Smooth muscle cell (in vitro differentiated cells): Measurements from ENCODE around the gene FOCAD. TPM values are rescaled to one million over a fixed set of nuclear protein-coding genes. Genes with fewer than 3 reads are reported as not detected.

Source experiments
- DNase-seq: peaks from one replicate; lab custom pipeline; 2025; ENCODE audit not compliant: unreplicated experiment; lab: John Stamatoyannopoulos, UW
- H2AFZ ChIP-seq: fragments of 200-600 bp; sonication (generic); 2 replicates; pipeline ENCODE4 v1.6.0; 2016; ENCODE audit warnings: antibody characterized with exemption, low read depth, mild to moderate bottlenecking
- H3F3A ChIP-seq: fragments of 200-600 bp; sonication (generic); 2 replicates; pipeline ENCODE4 v1.6.0; 2017; ENCODE audit warnings: antibody characterized with exemption, low read depth
- H3K27ac ChIP-seq: fragments of 200-600 bp; sonication (generic); 2 replicates; pipeline ENCODE4 v1.5.1; 2016; ENCODE audit warnings: low read depth, mild to moderate bottlenecking
- H3K27me3 ChIP-seq: fragments of 200-600 bp; sonication (generic); 2 replicates; pipeline ENCODE4 v1.6.1; 2016; ENCODE audit warnings: low read depth, mild to moderate bottlenecking
- H3K36me3 ChIP-seq: fragments of 200-600 bp; sonication (generic); 2 replicates; pipeline ENCODE4 v1.5.1; 2016; ENCODE audit warnings: low read depth
- H3K4me1 ChIP-seq: fragments of 200-600 bp; sonication (generic); 2 replicates; pipeline ENCODE4 v1.5.1; 2016; ENCODE audit warnings: low read depth
- H3K4me2 ChIP-seq: fragments of 200-600 bp; sonication (generic); 2 replicates; pipeline ENCODE4 v1.6.0; 2016; ENCODE audit warnings: mild to moderate bottlenecking
- H3K4me3 ChIP-seq: fragments of 200-600 bp; sonication (generic); 2 replicates; pipeline ENCODE4 v1.5.1; 2016; ENCODE audit warnings: mild to moderate bottlenecking
- H3K79me2 ChIP-seq: fragments of 200-600 bp; sonication (generic); 2 replicates; pipeline ENCODE4 v1.6.0; 2016; ENCODE audit warnings: low read depth, mild to moderate bottlenecking
- H3K9ac ChIP-seq: fragments of 200-600 bp; sonication (generic); 2 replicates; pipeline ENCODE4 v1.6.0; 2016; ENCODE audit warnings: low read depth
- H3K9me3 ChIP-seq: fragments of 200-600 bp; sonication (generic); replicated peaks from 2 replicates; pipeline ENCODE4 v1.5.1; 2016; ENCODE audit warnings: low read depth
- H4K20me1 ChIP-seq: fragments of 200-600 bp; sonication (generic); 2 replicates; pipeline ENCODE4 v1.6.0; 2016; ENCODE audit warnings: low read depth
- WGBS: methylation state at CpG from one replicate; pipeline ENCODE4 v1.1.7; 2016; ENCODE audit warnings: low lambda C conversion rate; 5-methylcytosine and 5-hydroxymethylcytosine counted together
- polyA plus RNA-seq: library from polyadenylated mRNA; unstranded; fragments of >200 nt; fragmentation: Nextera tagmentation; extraction: Ambion mirVana; gene quantifications from 2 replicates; pipeline ENCODE4 v1.2.1, GENCODE V29; 2016
- total RNA-seq: library from RNA; depleted of rRNA; stranded (reverse); fragments of >200 nt; gene quantifications from 2 replicates; pipeline ENCODE4 v1.2.3, GENCODE V29; 2014
- TF ChIP-seq, protein P1 (sequence below): fragments of 200-600 bp; sonication (generic); IDR thresholded peaks from 2 replicates; pipeline ENCODE4 v1.5.1; 2017; ENCODE audit warnings: borderline replicate concordance, mild to moderate bottlenecking, antibody characterized with exemption; ENCODE audit not compliant: insufficient read depth, poor library complexity, severe bottlenecking

Gene FOCAD
- total and polyA plus RNA-seq, 2 experiments from 2014 or later = 31.0 to 106 TPM

DNA sequence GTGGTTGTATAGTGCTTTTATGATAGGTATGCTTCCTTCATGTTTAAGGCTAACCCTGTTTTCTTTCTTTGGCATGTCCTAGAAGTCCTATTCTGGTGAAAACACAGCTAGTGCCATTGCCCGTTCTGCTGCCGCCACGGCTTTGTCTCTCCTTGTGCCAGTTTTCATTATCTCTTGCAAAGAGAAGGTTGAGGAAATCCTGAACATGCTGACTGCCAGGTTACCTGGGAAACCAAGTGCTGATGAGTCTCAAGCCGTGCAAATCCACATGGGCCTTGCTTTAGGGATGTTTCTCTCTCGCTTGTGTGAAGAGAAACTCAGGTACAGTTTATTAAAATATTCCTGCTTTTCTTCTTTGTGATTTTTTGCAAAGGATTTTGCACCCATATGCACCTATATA is 245.2 kb downstream of the FOCAD start:
- no peaks in the 10 kb centered on the region for H3K9me3 ChIP-seq
- no peak overlapping the region for H3K27ac ChIP-seq
- no peaks in the 10 kb centered on the region for H3K4me1 ChIP-seq
- no peak overlapping the region for H2AFZ ChIP-seq
- TF ChIP-seq, protein P1, sequence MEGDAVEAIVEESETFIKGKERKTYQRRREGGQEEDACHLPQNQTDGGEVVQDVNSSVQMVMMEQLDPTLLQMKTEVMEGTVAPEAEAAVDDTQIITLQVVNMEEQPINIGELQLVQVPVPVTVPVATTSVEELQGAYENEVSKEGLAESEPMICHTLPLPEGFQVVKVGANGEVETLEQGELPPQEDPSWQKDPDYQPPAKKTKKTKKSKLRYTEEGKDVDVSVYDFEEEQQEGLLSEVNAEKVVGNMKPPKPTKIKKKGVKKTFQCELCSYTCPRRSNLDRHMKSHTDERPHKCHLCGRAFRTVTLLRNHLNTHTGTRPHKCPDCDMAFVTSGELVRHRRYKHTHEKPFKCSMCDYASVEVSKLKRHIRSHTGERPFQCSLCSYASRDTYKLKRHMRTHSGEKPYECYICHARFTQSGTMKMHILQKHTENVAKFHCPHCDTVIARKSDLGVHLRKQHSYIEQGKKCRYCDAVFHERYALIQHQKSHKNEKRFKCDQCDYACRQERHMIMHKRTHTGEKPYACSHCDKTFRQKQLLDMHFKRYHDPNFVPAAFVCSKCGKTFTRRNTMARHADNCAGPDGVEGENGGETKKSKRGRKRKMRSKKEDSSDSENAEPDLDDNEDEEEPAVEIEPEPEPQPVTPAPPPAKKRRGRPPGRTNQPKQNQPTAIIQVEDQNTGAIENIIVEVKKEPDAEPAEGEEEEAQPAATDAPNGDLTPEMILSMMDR = no peak
- H3K4me3 ChIP-seq = no peak overlapping the region
- no peaks in the 10 kb centered on the region for H3K79me2 ChIP-seq
- H3K9ac ChIP-seq = no peak overlapping the region
- H3F3A ChIP-seq = peaks cover 3% of the 10 kb centered on the region
- H3K4me2 ChIP-seq = no peak overlapping the region
- H3K27me3 ChIP-seq = no peaks in the 10 kb centered on the region
- no peak for DNase-seq
- no peaks in the 10 kb centered on the region for H4K20me1 ChIP-seq
- WGBS = 95% methylated on average over 5 of the region's 5 CpGs
- no peaks in the 10 kb centered on the region for H3K36me3 ChIP-seq

DNA sequence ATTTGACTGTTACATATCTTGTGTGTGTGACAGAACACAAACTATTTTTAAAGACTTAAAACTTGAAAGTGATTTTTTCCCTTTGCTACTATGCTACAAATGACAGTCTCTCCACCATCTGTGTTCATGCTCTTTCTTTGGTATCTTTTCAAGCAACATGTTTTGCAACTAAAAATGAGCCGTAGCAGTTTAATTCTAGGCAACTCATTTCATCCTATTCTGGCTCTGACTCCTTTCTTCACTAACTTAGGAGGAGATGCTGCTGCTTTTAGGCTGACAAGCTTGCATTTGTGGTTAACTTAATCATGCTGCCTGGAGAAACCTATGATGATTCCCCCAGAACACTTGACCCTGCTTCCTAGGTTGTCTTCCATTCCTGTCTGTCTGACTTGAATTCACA is 246.8 kb downstream of the FOCAD start:
- Histone ChIP-seq H3K9me3 (no peaks in the 10 kb centered on the region), H4K20me1 (no peaks in the 10 kb centered on the region), H3K4me1 (no peaks in the 10 kb centered on the region), H3K4me2 (no peak overlapping the region), H3F3A (peaks cover 3% of the 10 kb centered on the region), H3K9ac (no peak overlapping the region), H3K36me3 (no peaks in the 10 kb centered on the region), H3K27me3 (no peaks in the 10 kb centered on the region), H3K4me3 (no peak overlapping the region), H3K79me2 (no peaks in the 10 kb centered on the region), H3K27ac (no peak overlapping the region), H2AFZ (no peak overlapping the region)
- no peak for DNase-seq
- TF ChIP-seq, protein P1 = no peak
- 88% methylated on average over 1 of the region's 1 CpG for WGBS

- Histone ChIP-seq H3K9me3 (no peaks in the 10 kb centered on the region), H4K20me1 (peaks cover 5% of the 10 kb centered on the region), H3K9ac (no peak overlapping the region), H3K4me2 (peak overlapping the region; percentile 58), H3K27ac (no peak overlapping the region), H3K4me3 (no peak overlapping the region), H3K79me2 (no peaks in the 10 kb centered on the region), H3K27me3 (no peaks in the 10 kb centered on the region), H3K36me3 (no peaks in the 10 kb centered on the region), H3K4me1 (no peaks in the 10 kb centered on the region), H3F3A (peaks cover 4% of the 10 kb centered on the region), H2AFZ (no peak overlapping the region)
- 64% methylated on average over 3 of the region's 3 CpGs for WGBS
- TF ChIP-seq, protein P1 = no peak
- no peak for DNase-seq
Observed at GRCh38 chr9:20940447-20941173, 256.6 kb downstream of the FOCAD start.

DNA sequence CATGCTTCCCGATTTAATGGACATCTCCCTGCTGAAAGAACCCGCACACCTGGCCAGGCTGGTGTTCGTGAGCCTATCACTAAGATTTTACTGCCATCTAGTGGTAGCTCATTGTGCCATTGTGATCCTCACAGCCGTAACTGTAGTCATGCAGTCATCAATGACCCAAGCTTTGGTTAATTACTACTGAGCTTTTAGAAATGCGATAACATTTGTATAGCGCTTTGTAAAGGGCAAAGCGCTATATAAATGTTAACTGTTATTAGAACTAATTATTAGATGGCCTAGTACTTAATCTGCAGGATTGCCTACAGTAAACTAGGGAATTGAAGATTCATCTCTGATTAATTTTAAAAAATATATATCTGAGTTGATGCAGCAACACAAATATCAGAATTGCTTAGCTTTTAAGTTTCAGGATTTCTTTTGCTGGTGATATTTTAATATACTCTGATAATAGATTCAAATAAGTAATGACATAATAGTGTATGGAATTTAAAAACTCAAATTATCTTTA is 257.2 kb downstream of the FOCAD start:
- Histone ChIP-seq H3K9ac (no peak overlapping the region), H4K20me1 (peaks cover 5% of the 10 kb centered on the region), H3K4me2 (peak overlapping the region; percentile 58), H3K79me2 (no peaks in the 10 kb centered on the region), H3K27ac (no peak overlapping the region), H3K36me3 (no peaks in the 10 kb centered on the region), H3F3A (peaks cover 4% of the 10 kb centered on the region), H3K4me3 (no peak overlapping the region), H2AFZ (no peak overlapping the region), H3K27me3 (no peaks in the 10 kb centered on the region), H3K9me3 (no peaks in the 10 kb centered on the region), H3K4me1 (no peaks in the 10 kb centered on the region)
- 11% methylated on average over 7 of the region's 7 CpGs for WGBS
- TF ChIP-seq, protein P1 = peak; percentile 90
- DNase-seq = no peak
